ENCODE results near the gene OR4N5.

- no peak for TF ChIP-seq EZH2 (IDR thresholded peaks at IDR 0.05)
- TF ChIP-seq POLR2AphosphoS5 (IDR thresholded peaks at IDR 0.05; ENCODE audit: borderline replicate concordance, low read depth, low read length) = no peak
Observed at GRCh38 chr14:20177433-20177974, 38.9 kb downstream of the OR4N5 start.
